Endothelial cell (in vitro differentiated cells): Measurements from ENCODE around the gene DOCK10. TPM values are rescaled to one million over a fixed set of nuclear protein-coding genes. Genes with fewer than 3 reads are reported as not detected.

ENCODE experiments used
- DNase-seq: peaks from one replicate; pipeline ENCODE4 v3.0.0; 2021; ENCODE audit warnings: low spot score
- H3K27ac Mint-ChIP-seq: one replicate; pipeline ENCODE4 v1.8.0; 2021; ENCODE audit warnings: mixed read lengths, inconsistent platforms; ENCODE audit not compliant: unreplicated experiment
- H3K27me3 Mint-ChIP-seq: one replicate; pipeline ENCODE4 v1.8.0; 2021; ENCODE audit warnings: mild to moderate bottlenecking, moderate library complexity, mixed read lengths, inconsistent platforms; ENCODE audit not compliant: unreplicated experiment
- H3K36me3 Mint-ChIP-seq: one replicate; pipeline ENCODE4 v1.8.0; 2021; ENCODE audit warnings: mild to moderate bottlenecking, low read depth, mixed read lengths, inconsistent platforms; ENCODE audit not compliant: unreplicated experiment
- H3K4me1 Mint-ChIP-seq: one replicate; pipeline ENCODE4 v1.8.0; 2021; ENCODE audit warnings: mild to moderate bottlenecking, mixed read lengths, inconsistent platforms; ENCODE audit not compliant: unreplicated experiment
- H3K4me3 Mint-ChIP-seq: one replicate; pipeline ENCODE4 v1.8.0; 2021; ENCODE audit warnings: mild to moderate bottlenecking, mixed read lengths, inconsistent platforms; ENCODE audit not compliant: unreplicated experiment
- H3K9me3 Mint-ChIP-seq: one replicate; pipeline ENCODE4 v1.8.0; 2021; ENCODE audit warnings: mixed read lengths, inconsistent platforms; ENCODE audit not compliant: unreplicated experiment
- total RNA-seq: library from RNA; stranded (reverse); fragmentation: NEBNext Ultra II Directional; extraction: Animal tissue kit (Norgen Biotek cat#: 25700); gene quantifications from one replicate; pipeline ENCODE4 v1.2.1, GENCODE V29; 2021; ENCODE audit not compliant: unreplicated experiment
- TF ChIP-seq, protein P1 (sequence below): fragments of 200-600 bp; sonication (generic); IDR thresholded peaks from one replicate; pipeline ENCODE4 v1.5.0; 2021; ENCODE audit warnings: antibody characterized with exemption; ENCODE audit not compliant: unreplicated experiment

DOCK10 gene
- total RNA-seq, 1 donor from 2014 or later, result 7.6 TPM

GRCh38 chr2:224884188-224884587 lies 158.1 kb downstream of the DOCK10 start:
- H3K4me3 Mint-ChIP-seq, result no peak overlapping the region
- TF ChIP-seq, protein P1, sequence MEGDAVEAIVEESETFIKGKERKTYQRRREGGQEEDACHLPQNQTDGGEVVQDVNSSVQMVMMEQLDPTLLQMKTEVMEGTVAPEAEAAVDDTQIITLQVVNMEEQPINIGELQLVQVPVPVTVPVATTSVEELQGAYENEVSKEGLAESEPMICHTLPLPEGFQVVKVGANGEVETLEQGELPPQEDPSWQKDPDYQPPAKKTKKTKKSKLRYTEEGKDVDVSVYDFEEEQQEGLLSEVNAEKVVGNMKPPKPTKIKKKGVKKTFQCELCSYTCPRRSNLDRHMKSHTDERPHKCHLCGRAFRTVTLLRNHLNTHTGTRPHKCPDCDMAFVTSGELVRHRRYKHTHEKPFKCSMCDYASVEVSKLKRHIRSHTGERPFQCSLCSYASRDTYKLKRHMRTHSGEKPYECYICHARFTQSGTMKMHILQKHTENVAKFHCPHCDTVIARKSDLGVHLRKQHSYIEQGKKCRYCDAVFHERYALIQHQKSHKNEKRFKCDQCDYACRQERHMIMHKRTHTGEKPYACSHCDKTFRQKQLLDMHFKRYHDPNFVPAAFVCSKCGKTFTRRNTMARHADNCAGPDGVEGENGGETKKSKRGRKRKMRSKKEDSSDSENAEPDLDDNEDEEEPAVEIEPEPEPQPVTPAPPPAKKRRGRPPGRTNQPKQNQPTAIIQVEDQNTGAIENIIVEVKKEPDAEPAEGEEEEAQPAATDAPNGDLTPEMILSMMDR, result no peak
- no peaks in the 10 kb centered on the region for H3K36me3 Mint-ChIP-seq
- H3K9me3 Mint-ChIP-seq, result no peaks in the 10 kb centered on the region
- no peak overlapping the region for H3K27ac Mint-ChIP-seq
- no peaks in the 10 kb centered on the region for H3K4me1 Mint-ChIP-seq
- no peaks in the 10 kb centered on the region for H3K27me3 Mint-ChIP-seq
- DNase-seq, result no peak

DNA sequence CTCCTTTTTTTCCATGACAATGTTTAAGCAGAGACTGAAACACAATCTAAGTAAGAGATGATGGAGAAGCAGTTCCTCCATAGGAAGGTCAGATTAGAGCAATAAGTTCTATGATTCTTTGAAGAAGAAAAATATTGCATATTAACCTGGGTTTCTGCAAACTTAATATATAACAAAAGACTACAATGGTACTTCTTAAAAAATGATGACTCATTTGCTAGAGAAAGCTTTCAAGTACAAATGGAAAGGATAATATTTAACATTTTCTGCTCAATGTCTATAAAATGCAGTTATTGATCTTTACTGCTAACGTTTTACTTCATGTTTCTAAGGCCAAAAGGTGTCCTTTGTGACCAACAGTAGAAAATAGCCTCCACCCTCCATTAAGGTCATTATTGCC lies 158.6 kb downstream of the DOCK10 start:
- TF ChIP-seq, protein P1, result no peak
- Mint-ChIP-seq H3K27ac (no peak overlapping the region), H3K9me3 (no peaks in the 10 kb centered on the region), H3K4me1 (no peaks in the 10 kb centered on the region), H3K36me3 (no peaks in the 10 kb centered on the region), H3K27me3 (no peaks in the 10 kb centered on the region), H3K4me3 (no peak overlapping the region)
- no peak for DNase-seq

DNA sequence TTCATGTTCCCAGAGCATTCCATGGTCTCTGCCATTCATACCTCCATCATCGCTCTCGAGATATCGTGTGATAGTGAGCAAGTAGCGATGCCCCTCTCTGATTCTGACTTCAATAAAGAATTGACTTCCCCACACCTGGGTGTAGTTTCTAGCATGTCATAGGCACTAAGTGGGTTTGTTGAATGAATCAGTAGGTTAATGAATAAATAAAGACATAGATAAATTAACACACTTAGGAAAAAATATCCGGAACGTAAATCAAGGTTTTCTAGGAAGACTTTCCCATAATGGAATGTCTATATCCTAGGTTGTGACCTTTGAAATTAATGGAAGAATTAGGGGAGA lies 159.1 kb downstream of the DOCK10 start:
- TF ChIP-seq, protein P1, result no peak
- Mint-ChIP-seq H3K27me3 (no peaks in the 10 kb centered on the region), H3K27ac (no peak overlapping the region), H3K9me3 (no peaks in the 10 kb centered on the region), H3K36me3 (no peaks in the 10 kb centered on the region), H3K4me3 (no peak overlapping the region), H3K4me1 (no peaks in the 10 kb centered on the region)
- DNase-seq, result no peak

DNA sequence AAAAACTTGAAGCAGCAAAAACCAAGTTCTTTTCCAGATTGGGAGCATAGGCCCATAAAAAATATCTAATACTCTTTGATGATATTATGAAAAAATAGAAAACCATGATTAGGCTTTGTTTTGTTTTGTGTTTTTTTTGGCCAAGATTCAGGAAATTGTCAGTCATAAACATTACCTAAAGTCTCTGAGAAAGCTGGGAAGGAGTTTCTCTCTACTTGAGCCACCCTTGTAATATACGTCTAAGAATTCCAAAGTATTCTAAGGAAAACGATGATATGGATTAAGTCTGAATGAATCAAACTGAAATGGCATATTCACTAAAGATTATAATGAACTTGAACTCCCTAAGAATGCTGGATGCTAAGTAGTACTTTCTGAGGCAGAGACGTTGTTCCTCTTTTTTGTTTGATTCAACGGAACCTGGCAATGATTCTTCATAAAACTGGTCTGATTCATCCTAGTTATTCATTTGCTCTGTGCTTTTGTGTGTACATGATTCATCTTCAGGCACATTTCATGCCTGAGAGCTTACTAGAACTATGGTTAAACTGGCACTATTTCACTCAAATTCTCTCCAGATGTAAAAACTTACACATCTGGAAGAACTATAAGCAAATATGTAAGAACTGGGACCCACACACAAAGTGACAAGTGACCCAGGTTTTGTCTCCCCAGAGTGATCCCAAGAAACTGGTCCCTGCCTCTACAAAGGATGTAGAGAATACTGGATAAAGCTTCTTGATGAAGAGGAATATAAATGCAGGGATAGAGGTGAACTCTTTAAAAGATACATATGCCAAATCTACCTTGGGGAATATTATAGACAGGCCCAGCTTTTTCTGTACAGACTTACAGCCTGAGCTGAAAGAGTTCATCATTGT lies 159.7 kb downstream of the DOCK10 start:
- no peak overlapping the region for H3K27ac Mint-ChIP-seq
- DNase-seq, result no peak
- no peaks in the 10 kb centered on the region for H3K9me3 Mint-ChIP-seq
- no peaks in the 10 kb centered on the region for H3K36me3 Mint-ChIP-seq
- TF ChIP-seq, protein P1, result no peak
- H3K4me1 Mint-ChIP-seq, result no peaks in the 10 kb centered on the region
- no peaks in the 10 kb centered on the region for H3K27me3 Mint-ChIP-seq
- H3K4me3 Mint-ChIP-seq, result no peak overlapping the region

GRCh38 chr2:224881846-224882245 lies 160.4 kb downstream of the DOCK10 start:
- TF ChIP-seq, protein P1, result no peak
- Mint-ChIP-seq H3K4me1 (peaks cover under 1% of the 10 kb centered on the region), H3K27me3 (no peaks in the 10 kb centered on the region), H3K36me3 (no peaks in the 10 kb centered on the region), H3K27ac (no peak overlapping the region), H3K4me3 (no peak overlapping the region), H3K9me3 (no peaks in the 10 kb centered on the region)
- DNase-seq, result no peak
